Tibial nerve (tissue), 3 donors: ENCODE data around the gene DDX60.

Experiments used
- CTCF ChIP-seq, 5 experiments: fragments of 200-600 bp in 3 of 5; fragments of 450-650 bp in 2 of 5; sonication (generic) in 3 of 5; IDR thresholded peaks; one replicate each; pipeline ENCODE4 v1.5.1; 2016 to 2019; ENCODE audit warnings: antibody characterized with exemption in 5 of 5, mild to moderate bottlenecking in 3 of 5, moderate library complexity in 2 of 5
- POLR2A ChIP-seq, 2 donors: fragments of 450-650 bp; IDR thresholded peaks; one replicate each; pipeline ENCODE4 v1.6.1; 2017; ENCODE audit warnings: antibody characterized with exemption in 2 of 2, mild to moderate bottlenecking in 2 of 2, moderate library complexity in 2 of 2

DNA sequence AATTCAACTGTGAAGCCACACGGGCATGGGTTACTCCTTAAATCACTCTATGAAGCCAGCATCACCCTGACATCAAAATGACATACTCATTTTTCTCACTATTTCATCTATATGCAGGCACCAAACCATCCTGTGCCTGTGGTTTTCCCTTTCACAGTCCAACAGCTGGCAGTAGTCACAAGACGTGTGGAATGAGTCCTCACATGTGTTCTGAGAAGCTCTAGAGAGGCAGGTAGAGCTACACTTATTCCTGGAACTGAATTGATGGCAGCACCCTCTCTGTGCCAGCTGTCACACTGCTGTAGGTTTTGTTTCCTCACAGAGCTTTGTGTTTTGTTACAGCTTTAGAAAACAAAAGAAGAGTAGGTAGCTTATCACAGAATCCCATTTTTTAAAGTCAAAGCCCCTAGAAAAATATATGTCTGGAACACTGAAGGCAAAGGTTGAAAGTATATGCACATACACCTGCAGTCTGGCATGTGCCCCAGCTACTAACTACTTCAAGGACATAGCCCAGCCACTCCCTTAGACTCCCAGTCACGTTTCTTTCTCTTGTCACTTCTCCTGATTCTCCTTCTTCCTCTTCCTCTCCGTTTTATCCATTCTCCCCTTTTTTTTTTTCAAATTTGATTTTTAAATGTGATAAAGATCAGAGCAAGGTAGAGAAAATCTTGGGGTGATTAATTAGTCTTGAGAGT is 119.1 kb downstream of the DDX60 start:
- no peak for TF ChIP-seq CTCF (IDR thresholded peaks at IDR 0.05)
- no peak for TF ChIP-seq POLR2A (IDR thresholded peaks at IDR 0.05)
